Activated naive CD4-positive, alpha-beta T cell treated with anti-CD3 and anti-CD28 coated beads, Interleukin-2, amount 50 U/mL, for 16 hours (primary cell): Measurements from ENCODE around the gene CHST12.
A peak's percentile ranks its signal among the peaks of the same experiment; 100 is the strongest.
"Not testable (repeated sequence)": the region's sequence is repeated elsewhere in the genome, so short reads cannot be mapped to it uniquely, and the experiment has no call there.

Experiments used
- DNase-seq: peaks from one replicate; pipeline ENCODE4 v3.0.0-alpha.2; 2020

The CHST12 gene

DNA sequence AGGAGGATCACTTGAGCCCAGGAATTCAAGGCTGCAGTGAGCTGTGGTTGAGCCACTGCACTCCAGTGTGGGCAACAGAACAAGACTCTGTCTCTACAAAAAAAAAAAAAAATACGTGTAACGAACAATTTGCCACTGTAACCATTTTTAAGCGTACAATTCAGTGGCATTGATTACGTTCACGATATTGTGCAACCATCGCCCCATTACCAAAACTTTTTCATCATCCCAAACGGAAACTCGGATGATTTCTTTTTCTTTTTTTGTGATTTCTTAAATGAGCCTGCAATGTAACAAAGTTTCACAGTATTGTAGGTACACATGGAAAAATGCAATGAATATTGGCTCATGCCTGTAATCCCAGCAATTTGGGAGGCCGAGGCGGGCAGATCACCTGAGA lies 63.3 kb downstream of the CHST12 start:
- no peak for DNase-seq

DNA sequence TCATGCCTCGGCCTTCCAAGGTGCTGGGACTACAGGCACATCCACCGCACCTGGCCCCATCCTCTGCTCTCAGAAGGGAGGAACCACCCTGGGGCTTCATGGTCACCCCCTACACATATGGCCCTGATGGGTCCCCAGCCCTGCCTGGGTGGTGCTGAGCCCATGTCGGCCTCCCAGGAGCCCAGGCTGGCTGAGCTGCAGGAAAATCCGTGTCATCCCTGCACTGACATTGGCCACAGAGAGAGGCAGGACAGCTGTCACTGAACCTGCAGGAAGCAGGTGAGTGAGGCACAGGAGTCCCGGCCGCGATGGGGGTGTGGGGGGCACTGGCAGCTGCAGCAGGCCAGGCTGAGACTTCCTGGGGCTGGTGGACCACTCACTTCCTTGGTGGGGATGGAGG lies 64.8 kb downstream of the CHST12 start:
- no peak for DNase-seq

GRCh38 chr7:2469460-2470203 lies 66.2 kb downstream of the CHST12 start:
- not testable (repeated sequence) for DNase-seq

- DNase-seq = no peak
Measured at GRCh38 chr7:2470204-2471021, 67.0 kb downstream of the CHST12 start.

- no peak for DNase-seq
Measured at GRCh38 chr7:2471022-2471329, 67.6 kb downstream of the CHST12 start.

DNA sequence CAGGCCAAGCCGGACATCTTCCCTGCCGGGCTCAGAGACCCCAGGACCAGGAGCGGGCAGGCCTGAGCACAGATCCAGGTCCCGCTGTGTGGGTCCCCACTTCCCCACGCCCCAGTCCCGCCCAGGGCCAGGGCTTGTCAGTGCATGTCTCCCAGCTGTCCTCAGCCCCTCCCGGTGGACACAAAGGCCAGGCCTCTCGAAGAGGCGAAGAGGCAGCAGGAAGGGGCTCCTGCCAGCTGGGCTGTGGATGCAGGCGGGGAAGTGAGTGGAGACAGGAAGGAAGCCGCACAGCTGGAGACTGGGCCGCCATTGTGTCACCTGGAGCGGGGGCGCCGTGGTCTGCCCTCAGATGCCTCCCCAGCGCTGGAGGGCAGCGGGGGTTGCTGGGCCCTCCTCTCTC lies 68.0 kb downstream of the CHST12 start:
- DNase-seq = no peak

- no peak for DNase-seq
Measured at GRCh38 chr7:2472739-2473138, 69.3 kb downstream of the CHST12 start.

DNA sequence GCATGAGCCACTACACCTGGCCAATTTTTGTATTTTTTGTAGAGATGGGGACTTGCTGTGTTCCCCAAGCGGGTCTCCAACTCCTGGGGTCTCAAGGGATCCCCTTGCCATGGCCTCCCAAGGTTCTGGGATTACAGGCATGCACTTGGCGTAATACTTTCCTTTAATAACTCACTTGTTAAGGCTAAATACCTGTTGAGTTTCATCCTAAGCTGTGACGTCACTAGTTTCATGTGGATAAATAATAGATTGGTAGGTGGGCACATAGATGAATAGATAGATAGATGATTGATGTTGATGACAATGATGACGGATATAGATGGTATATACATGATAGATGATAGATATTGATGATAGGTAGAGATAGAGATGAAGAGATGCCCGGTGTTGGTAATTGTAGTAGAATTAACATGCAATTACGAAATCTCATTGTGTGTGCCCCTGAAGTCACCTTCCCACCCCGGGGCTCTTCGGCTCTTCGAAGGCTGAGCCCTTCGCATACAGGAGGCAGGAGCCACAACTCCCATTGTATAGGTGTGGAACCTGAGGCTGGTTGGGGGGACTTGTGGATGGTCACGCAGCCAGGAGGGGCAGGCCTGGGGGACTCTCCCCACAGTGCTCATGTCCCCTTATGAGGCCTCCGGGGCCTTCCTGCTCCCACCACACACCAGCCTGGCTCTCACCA lies 70.2 kb downstream of the CHST12 start:
- DNase-seq = no peak

- no peak for DNase-seq
Measured at GRCh38 chr7:2474224-2474623, 70.8 kb downstream of the CHST12 start.

- no peak for DNase-seq
Measured at GRCh38 chr7:2474813-2475677, 71.6 kb downstream of the CHST12 start.

DNA sequence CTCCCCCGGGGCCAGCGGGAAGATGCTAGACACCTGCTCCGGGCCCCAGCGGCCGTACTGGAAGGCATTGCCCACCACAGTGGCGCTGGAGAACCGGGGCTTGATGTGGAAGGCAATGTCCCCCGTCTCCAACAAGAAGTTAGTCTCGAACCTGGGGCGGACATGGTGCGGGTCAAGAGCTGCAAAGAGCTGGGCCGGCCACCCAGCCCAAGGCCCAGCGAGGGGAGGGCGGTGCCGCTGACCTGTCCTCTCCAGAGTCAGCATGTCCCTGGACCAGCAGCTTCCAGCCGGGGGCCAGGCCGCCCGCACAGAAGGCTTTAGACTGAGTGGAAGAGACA lies 72.2 kb downstream of the CHST12 start:
- DNase-seq = no peak

DNA sequence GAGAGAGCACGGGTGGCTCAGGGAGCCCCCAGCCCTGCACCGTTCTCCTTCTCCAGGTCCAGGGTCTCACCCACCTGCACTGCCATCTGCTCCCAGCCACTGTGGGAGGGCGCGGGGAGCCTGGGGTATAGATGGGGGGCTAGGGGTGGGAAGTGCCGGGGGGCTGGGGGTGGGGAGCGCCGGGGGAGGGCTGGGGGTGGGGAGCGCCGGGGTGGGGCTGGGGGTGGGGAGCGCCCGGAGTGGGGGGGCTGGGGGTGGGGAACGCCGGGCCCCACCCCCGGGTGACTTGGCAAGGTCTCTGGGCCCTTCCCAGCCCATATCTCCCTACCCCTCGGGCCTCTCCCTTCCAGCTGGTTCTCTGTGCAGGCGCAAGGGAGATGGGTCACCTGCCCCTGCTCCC lies 72.9 kb downstream of the CHST12 start, which contains the start of gene GRIFIN:
TSS of gene GRIFIN (minus strand) at position 101 of the 400 bp plus-strand sequence. CDS start at position 86, 15 bp downstream.
- no peak for DNase-seq

DNA sequence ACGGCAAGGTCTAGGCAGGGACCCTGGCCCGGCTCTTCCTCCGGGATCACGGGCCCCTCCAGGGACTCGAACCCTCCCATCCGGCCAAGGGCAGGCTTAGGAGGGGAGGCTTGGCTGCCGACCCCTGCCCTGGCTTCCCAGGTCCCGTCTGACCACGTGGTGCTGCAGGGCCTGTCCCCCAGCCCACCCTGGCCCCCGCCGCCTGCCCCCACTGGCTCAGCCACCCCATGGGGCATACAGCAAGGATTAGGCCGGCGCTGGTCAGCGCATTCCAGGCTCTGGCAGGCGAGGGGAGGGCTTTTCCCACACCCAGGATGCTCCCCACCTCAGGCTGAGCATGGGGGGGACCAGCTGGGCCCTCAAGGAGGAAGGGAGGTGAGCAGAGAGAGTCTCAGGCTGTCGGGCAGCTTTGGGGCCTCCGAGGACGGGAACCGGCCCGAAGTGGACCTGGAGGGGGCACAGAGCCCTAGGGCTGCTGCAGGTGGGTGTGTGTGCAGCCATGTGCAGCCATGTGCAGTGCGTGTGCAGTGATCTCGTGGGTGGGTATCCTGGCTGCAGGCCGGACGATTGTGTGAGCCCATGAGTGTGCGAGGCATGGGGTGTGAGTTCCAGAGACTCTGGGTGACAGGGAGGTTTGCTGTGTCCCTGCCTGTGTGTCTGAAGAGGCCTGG lies 73.5 kb downstream of the CHST12 start:
- DNase-seq = no peak

DNA sequence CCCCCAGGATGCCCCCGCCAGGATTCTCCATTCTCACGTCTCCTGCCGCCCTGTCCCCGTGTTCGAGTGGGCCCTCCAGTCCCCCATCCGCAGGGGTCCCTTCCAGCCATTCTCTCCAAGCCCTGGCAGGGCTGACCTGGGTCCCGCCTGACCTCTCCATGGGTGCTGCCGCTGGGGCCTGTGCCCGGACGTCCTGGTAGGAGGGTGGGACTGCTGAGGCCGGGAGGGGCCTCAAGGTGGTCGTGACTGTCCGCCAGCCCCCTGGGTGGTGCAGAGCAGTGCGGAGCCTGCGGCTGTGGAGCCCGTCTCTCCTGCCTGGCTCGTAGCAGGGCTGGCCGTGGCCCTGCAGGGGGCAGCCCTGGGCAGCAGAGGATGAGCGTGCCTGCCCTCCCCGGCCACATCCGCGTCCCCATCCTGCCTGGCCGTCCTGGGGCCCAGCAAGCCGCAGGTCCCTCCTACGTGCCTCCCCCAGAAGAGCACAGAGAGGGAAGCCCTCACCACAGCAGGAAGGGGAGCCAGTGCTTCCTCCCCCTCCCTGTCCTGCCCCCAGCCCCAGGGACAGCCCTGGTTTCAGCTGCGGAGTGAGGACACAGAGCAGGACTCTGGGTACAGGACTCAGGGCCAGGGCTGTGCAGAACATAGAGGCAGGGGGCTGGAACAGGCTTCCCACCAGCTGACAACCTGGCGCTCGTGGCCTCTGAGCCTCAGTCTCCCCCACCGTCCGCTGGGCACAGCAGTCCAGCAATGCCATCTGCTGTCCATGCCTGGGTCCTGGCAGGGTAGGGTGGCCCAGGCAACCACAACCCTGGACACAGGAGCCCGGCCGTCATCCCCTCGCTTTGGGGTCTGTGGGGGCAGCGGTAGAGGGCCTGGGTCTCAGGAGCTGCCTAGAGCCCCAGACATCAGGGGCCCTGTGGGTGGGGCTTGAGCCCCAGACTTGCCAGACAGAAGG lies 74.3 kb downstream of the CHST12 start:
- DNase-seq = peak; percentile 56

DNA sequence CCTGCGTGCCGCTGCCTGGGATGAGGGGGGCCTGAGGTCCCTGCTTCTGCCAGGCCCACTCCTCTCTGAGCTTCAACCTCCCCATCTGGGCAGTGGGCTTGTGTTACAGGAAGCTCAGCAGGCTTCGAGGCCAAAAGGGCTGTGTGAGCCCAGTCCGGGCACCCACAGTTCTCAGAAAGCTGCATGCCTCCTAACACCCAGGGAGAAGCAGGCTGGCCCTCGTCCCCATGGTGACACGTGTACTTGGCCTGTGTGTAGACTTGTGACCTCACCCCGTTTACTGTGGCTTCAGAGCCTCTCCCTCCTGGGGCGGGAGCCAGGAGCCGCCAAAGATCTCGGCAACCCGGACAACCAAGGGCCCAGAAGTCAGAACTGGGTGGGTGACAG lies 75.0 kb downstream of the CHST12 start:
- peak; percentile 7 for DNase-seq

DNA sequence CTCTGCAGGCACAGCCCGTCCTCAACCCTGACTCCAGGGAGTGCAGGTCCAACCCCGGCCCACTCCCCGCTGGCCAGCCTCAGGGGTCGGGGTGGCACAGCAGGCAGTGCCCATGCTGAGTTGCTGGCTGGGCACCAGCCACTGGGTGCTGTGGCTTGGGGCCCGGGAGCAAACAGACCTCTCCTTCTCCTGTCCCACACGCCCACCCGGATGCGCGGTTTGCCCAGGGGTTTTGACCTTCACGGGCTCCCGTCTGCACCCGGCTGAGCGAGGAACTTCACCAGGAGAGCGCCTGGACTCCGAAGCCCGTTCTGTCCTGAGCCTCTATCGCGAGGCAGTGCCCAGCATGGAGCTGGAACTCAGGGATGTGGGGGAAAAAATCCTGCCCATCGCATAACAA lies 75.4 kb downstream of the CHST12 start:
- DNase-seq = peak; percentile 9

- peak; percentile 8 for DNase-seq
Measured at GRCh38 chr7:2479276-2480069, 76.1 kb downstream of the CHST12 start.

DNA sequence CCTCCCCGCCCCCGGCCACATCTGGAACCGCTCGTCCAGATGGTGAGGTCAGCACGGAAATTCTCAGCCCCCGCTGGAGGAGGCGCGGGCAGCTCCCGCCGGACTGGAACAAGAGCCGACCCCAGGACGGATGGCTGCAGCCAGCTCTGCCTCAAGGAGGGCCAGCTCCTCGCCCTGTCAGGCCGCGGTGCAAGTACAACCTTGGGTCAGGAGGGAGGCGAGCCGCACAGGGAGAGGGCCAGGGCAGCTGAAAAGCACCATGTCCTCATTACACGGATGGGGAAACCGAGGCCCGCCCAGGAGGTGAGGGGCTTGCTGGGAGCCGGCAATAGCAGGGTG lies 76.6 kb downstream of the CHST12 start:
- DNase-seq = peak; percentile 9

DNA sequence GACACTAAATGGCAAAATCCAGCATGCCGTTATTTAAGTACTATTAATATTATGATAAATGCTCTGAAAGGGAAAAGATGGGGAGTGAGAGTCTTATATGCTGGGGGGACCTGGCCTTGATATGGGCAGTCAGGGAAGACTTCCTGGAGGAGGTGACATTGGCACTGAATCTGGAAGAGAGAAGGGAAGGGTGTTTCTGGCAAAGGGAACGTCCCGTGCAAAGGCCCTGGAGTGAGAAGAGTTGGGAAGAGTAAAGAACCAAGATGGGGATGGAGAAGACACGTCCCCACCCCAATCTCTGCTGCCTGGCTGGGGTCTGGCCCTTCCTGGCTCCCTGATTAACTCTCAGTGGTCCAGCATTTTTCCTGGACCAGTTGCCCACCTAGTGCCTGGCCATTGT lies 77.8 kb downstream of the CHST12 start:
- no peak for DNase-seq

GRCh38 chr7:2482725-2483451 lies 79.5 kb downstream of the CHST12 start:
- DNase-seq = no peak
